Subcutaneous adipose tissue (tissue), 4 donors: ENCODE data around the gene CDH4. TPM values are rescaled to one million over a fixed set of nuclear protein-coding genes. Genes with fewer than 3 reads are reported as not detected.

Source experiments
- CTCF ChIP-seq: fragments of 450-650 bp; IDR thresholded peaks from one replicate; pipeline ENCODE4 v1.5.1; 2016; ENCODE audit warnings: low read depth, mild to moderate bottlenecking, control low read depth, antibody characterized with exemption, moderate library complexity
- total RNA-seq, 4 donors: library from RNA; depleted of rRNA; stranded (reverse); fragments of >200 nt; gene quantifications; one replicate each; pipeline ENCODE4 v1.1.0, GENCODE V29; 2016

The CDH4 gene
- total RNA-seq, 4 donors from 2014 or later = not detected

- TF ChIP-seq CTCF = no peak
These were observed 508.7 kb downstream of the CDH4 start for GRCh38 chr20:61760731-61761130.

- no peak for TF ChIP-seq CTCF
These were observed 509.5 kb downstream of the CDH4 start for GRCh38 chr20:61761453-61762166.

- no peak for TF ChIP-seq CTCF
These were observed 510.2 kb downstream of the CDH4 start for GRCh38 chr20:61762167-61762710.

GRCh38 chr20:61762886-61763739 lies 511.1 kb downstream of the CDH4 start:
- TF ChIP-seq CTCF = no peak

- TF ChIP-seq CTCF = no peak
These were observed 511.8 kb downstream of the CDH4 start for GRCh38 chr20:61763740-61764400.

- TF ChIP-seq CTCF = no peak
These were observed 512.5 kb downstream of the CDH4 start for GRCh38 chr20:61764471-61765025.
